ENCODE measurements around the gene VAC14.
A peak's percentile ranks its signal among the peaks of the same experiment; 100 is the strongest.

Gene VAC14

DNA sequence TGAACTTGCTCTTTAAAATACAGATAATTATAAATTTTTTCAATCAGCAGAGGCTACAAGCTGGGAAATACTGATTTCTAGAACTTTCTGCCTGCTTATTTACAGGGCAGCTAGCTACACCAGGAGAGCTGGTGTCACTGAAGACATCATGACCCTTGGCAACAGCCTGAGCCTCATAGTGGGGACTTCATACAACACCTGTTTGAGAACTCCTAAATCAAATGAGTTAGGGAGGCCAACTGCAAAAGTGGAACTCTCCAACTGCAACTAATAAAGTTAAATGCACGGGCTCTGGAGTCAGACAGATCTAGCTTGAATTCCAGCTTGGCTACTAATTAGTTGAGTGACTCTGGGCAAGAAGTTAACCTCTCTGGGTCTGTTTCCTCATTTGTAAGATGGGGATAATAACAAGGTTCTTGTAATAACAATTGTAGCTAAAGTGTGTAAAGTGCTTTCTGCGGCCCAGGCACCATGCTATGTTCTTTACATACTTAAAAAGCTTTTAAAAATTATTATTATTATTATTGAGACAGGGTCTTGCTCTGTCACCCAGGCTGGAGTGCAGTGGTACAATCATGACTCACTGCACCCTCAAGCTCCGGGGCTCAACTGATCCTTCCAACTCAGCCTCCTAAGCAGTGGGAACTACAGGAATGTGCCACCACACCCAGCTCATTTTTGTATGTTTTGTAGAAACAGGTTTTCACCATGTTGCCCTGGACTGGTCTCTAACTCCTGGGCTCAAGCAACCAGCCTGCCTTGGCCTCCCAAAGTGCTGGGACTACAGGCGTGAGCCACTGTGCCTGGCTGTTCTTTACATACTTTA, 33.4 kb downstream of the VAC14 start:
- CTCF ChIA-PET = interaction anchor here (0.7 to 1.4 kb wide), 3 partner anchors 24 to 53 kb away, joined by 3 to 6 read pairs (median 3); no protein-coding TSS in a partner anchor
- POLR2A ChIA-PET = no interaction called here
- peaks cover 0 to 50% of the 10 kb centered on the region in 2 experiments; a peak in 2 of 3 replicates for H3K36me3 ChIP-seq (ENCODE audit: control insufficient read depth in 2 of 2, insufficient read depth in 1 of 2, low read length in 2 of 2)
- H3K27ac ChIP-seq (ENCODE audit: extremely low read depth, low read depth, low read length) = no peak overlapping the region
- H3K4me1 ChIP-seq (ENCODE audit: control insufficient read depth, insufficient read depth, low read length) = no peaks in the 10 kb centered on the region
- no peak overlapping the region for H3K4me3 ChIP-seq (ENCODE audit: low read depth, low read length)
- H3K9me3 ChIP-seq (ENCODE audit: control insufficient read depth, insufficient read depth, low read depth, low read length) = no peaks in the 10 kb centered on the region
- no peak for TF ChIP-seq ZNF10 (tag by site-specific recombination; IDR thresholded peaks at IDR 0.05)
- TF ChIP-seq ZNF211 (tag by site-specific recombination; IDR thresholded peaks at IDR 0.05; ENCODE audit: low read depth) = no peak
- TF ChIP-seq, protein P1, sequence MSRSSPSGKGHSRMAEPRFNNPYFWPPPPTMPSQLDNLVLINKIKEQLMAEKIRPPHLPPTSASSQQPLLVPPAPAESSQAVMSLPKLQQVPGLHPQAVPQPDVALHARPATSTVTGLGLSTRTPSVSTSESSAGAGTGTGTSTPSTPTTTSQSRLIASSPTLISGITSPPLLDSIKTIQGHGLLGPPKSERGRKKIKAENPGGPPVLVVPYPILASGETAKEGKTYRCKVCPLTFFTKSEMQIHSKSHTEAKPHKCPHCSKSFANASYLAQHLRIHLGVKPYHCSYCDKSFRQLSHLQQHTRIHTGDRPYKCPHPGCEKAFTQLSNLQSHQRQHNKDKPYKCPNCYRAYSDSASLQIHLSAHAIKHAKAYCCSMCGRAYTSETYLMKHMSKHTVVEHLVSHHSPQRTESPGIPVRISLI (tag by site-specific recombination; IDR thresholded peaks at IDR 0.05) = no peak
- no peak for TF ChIP-seq PRDM4 (tag by site-specific recombination; IDR thresholded peaks at IDR 0.05)
- TF ChIP-seq ZNF707 (tag by site-specific recombination; IDR thresholded peaks at IDR 0.05) = no peak
- TF ChIP-seq ZNF580 (tag by site-specific recombination; IDR thresholded peaks at IDR 0.05) = no peak
- no peak for TF ChIP-seq ZNF768 (tag by site-specific recombination; IDR thresholded peaks at IDR 0.05)
- TF ChIP-seq ZNF335 (tag by site-specific recombination; conservative IDR thresholded peaks at IDR 0.05) = no peak
- TF ChIP-seq ZNF157 (tag by site-specific recombination; IDR thresholded peaks at IDR 0.05) = no peak
- TF ChIP-seq, protein P2, sequence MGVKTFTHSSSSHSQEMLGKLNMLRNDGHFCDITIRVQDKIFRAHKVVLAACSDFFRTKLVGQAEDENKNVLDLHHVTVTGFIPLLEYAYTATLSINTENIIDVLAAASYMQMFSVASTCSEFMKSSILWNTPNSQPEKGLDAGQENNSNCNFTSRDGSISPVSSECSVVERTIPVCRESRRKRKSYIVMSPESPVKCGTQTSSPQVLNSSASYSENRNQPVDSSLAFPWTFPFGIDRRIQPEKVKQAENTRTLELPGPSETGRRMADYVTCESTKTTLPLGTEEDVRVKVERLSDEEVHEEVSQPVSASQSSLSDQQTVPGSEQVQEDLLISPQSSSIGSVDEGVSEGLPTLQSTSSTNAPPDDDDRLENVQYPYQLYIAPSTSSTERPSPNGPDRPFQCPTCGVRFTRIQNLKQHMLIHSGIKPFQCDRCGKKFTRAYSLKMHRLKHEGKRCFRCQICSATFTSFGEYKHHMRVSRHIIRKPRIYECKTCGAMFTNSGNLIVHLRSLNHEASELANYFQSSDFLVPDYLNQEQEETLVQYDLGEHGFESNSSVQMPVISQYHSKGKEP (tag by site-specific recombination; IDR thresholded peaks at IDR 0.05) = no peak
- no peak for TF ChIP-seq ZNF510 (tag by site-specific recombination; IDR thresholded peaks at IDR 0.05; ENCODE audit: insufficient replicate concordance)
- no peak for TF ChIP-seq BCL6B (tag by site-specific recombination; IDR thresholded peaks at IDR 0.05)
- TF ChIP-seq ZNF114 (tag by site-specific recombination; IDR thresholded peaks at IDR 0.05) = no peak
- no peak for TF ChIP-seq ZXDB (tag by site-specific recombination; IDR thresholded peaks at IDR 0.05)
- TF ChIP-seq ZNF140 (tag by site-specific recombination; IDR thresholded peaks at IDR 0.05) = no peak
- TF ChIP-seq ZNF600 (tag by site-specific recombination; IDR thresholded peaks at IDR 0.05) = no peak

- TF ChIP-seq REPIN1 (tag by site-specific recombination; IDR thresholded peaks at IDR 0.05; ENCODE audit: low read depth) = no peak
- TF ChIP-seq ZIC2 (tag by site-specific recombination; IDR thresholded peaks at IDR 0.05) = peak; percentile 82
- no peaks in the 10 kb centered on the region for H3K9me3 ChIP-seq (ENCODE audit: control insufficient read depth, insufficient read depth, low read depth, low read length)
- ChIA-PET CTCF (interaction anchor here (0.6 kb wide), 1 partner anchor 12 kb away, joined by 3 read pairs; no protein-coding TSS in a partner anchor), POLR2A (no interaction called here)
- no peak overlapping the region for H3K4me3 ChIP-seq (ENCODE audit: low read depth, low read length)
- peaks cover 0 to 51% of the 10 kb centered on the region in 2 experiments; a peak in 2 of 3 replicates for H3K36me3 ChIP-seq (ENCODE audit: control insufficient read depth in 2 of 2, insufficient read depth in 1 of 2, low read length in 2 of 2)
- H3K27ac ChIP-seq (ENCODE audit: extremely low read depth, low read depth, low read length) = no peak overlapping the region
- H3K4me1 ChIP-seq (ENCODE audit: control insufficient read depth, insufficient read depth, low read length) = no peaks in the 10 kb centered on the region
Observed at GRCh38 chr16:70766658-70767057, 34.3 kb downstream of the VAC14 start.

Data from HEK293 (cell line).